Activated gamma-delta T cell (primary cell): Measurements from ENCODE around the gene PLPP3.

ENCODE experiments used
- DNase-seq: peaks from one replicate; lab custom pipeline; 2025; lab: John Stamatoyannopoulos, UW

Gene PLPP3

DNA sequence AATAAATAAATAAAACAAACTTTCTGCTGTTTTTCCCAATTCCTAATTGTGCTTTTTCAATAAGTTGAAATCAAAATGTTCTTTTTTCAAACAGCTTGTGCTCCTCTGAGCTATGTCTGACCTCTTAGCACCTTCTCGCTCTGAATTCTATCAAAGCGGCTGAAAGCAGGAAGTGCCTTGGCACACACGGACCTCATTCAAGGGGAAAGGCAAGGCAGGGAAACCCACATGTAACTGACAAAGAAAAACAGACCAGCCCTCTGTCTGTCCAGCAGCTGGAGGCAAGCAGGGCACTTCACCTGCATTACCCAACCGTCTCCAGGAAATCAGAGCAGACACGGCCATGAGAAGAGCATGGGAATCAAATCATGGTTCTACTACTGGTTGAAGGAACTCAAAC, 56.7 kb downstream of the PLPP3 start:
- no peak for DNase-seq

GRCh38 chr1:56520016-56520601, 59.3 kb downstream of the PLPP3 start:
- no peak for DNase-seq

GRCh38 chr1:56517404-56518130, 61.8 kb downstream of the PLPP3 start:
- DNase-seq, result no peak

- DNase-seq, result no peak
Observed at GRCh38 chr1:56516539-56517252, 62.7 kb downstream of the PLPP3 start.

- DNase-seq, result no peak
Observed at GRCh38 chr1:56515898-56516538, 63.3 kb downstream of the PLPP3 start.

DNA sequence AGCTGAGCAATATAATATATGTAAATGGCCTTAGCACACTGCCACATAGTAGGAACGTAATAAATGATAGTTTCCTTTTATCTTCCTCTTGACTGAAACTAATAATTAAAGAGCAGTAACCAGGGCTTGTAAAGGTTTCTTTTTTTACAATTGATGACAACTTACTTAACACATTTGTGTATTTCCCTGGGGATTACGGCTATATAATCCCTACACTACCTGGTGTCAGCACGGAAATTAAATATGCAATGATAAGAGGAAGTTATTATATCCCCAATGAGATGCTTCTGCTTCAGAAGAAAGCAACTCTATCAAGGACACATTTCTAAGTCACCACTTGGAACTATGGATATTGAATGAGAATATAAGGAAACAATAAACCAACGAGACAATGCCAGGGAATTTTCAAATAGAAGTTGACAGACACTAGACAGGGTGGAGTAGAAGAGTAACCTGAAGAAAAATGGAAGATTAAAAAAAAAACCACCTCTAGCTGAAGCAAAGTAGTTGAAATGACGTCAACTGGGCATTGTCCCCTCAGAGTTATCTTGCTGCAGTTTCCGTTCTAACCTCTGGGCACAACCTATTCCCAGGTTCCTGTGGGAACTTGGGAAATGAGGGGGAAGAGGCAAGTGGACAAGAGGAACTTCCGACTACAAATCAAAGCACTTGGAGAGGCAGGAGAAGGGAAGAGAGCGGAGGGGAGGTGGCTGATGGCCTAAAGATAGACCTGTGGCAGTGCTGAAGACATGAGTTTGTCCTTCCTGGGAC, 66.5 kb downstream of the PLPP3 start:
- DNase-seq, result no peak

DNA sequence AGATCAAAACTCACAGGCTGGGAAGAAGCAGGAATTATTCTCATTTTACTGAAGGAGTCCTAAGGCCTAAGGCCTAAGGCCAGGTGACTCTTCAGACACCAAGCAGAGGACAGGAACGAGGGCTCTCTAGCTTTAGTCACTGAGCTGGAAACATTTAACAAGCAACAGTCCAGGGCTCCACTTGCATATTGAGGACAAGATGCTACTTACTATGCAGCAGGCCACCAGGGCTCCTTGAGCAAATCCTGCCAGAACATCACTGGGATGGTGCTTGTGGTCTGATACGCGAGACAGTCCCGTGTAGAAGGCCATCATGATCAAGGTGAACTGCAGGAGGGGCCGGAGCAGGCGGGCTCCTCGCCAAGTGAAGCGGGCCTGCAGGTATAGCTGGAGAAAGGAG, 67.6 kb downstream of the PLPP3 start:
- DNase-seq, result no peak

- DNase-seq, result no peak
Observed at GRCh38 chr1:56511364-56511763, 68.0 kb downstream of the PLPP3 start.

DNA sequence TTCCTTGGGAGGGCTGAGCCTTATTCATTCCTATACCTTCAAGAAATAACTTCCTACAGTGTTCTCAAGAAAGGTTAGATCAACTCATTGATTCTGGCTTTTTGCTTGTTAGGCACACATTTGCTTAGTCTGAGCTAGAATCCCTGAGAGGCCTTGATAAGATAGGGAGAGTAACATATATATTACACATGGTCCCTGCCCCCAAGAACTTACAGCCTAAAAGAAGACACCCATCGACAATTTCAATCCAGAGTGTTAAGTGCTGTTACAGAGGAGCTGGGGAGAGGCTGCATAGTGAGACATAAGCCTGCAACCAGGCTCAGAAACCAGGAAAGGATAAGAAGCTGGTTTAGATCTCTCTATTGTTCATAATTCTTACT, 68.7 kb downstream of the PLPP3 start:
- no peak for DNase-seq

- no peak for DNase-seq
Observed at GRCh38 chr1:56509713-56510641, 69.4 kb downstream of the PLPP3 start.

DNA sequence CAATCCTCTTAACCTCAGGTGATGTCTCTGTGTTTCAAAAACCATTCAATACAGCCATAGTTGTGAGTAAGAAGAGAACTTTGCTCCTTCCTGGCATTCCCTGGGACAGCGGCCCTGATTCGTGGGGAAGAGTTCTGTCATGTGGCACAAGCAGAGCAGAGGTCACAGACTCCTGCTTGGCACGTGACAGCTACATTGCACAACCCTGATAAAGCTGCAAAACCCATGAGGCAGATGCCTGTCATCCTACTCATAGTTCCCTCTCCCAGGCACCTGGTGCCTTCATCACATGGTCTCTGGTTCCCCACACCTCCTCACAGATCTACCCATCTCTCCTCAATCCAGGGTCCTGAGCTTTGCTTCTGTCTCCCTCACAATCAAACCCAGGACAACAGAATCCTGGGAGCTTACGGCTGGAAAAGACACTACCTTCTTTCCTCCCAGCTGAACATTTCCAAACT, 70.8 kb downstream of the PLPP3 start:
- no peak for DNase-seq

- DNase-seq, result no peak
Observed at GRCh38 chr1:56507925-56508522, 71.3 kb downstream of the PLPP3 start.

GRCh38 chr1:56506951-56507491, 72.3 kb downstream of the PLPP3 start:
- no peak for DNase-seq

DNA sequence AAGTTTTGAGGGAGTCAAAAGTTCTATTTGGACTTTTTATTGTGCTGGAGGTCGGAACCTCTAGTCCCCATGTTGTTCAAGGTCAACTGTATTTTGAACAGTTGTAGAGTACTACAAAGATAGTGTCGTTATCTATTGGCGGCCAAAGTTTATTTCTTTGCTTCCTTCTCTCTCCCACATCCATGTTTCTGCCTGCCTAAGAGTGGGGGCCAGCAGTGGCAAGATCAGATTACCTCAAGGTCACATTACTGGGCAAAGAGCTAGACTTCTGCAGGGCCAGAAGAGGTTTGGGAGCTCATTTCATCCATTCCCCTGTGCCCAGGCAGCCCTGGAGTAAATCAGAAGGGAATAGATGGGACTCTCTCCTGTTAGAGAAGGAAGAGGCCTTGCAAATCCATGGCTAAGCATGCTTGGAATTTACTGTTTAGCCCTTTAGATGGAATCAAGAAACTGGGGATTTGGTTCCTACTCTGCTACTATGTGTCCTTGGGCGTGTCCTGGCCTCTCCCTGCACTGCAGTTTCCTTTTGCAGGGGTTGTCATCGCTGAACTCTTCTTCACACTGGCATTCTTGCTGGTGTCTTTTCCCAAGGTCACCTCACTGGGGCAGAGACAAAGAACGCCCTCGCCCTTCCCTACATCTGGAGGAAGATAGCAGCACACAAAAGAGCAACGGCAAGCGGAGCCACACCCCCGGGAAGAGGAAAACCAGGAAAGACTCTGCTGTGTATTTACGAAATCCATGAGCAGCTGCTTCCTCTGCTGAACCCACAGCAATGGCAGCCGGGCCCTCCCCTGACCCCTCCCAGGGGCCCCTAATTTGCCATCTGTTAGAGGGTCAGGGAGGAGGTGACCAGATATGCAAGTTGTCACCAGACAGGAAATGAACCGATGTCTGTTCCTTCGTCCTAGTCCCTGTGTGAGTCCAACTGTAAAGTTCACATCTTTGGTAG, 73.3 kb downstream of the PLPP3 start:
- DNase-seq, result no peak

- no peak for DNase-seq
Observed at GRCh38 chr1:56502700-56503245, 76.6 kb downstream of the PLPP3 start.

- DNase-seq, result no peak
Observed at GRCh38 chr1:56501888-56502287, 77.5 kb downstream of the PLPP3 start.

GRCh38 chr1:56501426-56501825, 77.9 kb downstream of the PLPP3 start:
- DNase-seq, result no peak
